Measurements from ENCODE around the gene CSTPP1.

CSTPP1 gene

GRCh38 chr11:46970913-46971625, 34.5 kb downstream of the CSTPP1 start:
- Histone ChIP-seq H3K4me3 (ENCODE audit: insufficient read length, low read depth) (no peak overlapping the region), H3K9me3 (ENCODE audit: insufficient read depth, low read length) (no peaks in the 10 kb centered on the region)

GRCh38 chr11:46972343-46972742, 35.8 kb downstream of the CSTPP1 start:
- H3K4me3 ChIP-seq (ENCODE audit: insufficient read length, low read depth) = no peak overlapping the region
- peaks cover 2% of the 10 kb centered on the region for H3K4me1 ChIP-seq (ENCODE audit: insufficient read depth, insufficient read length)
- H3K9ac ChIP-seq (ENCODE audit: insufficient read length, low read depth) = no peak overlapping the region
- H3K27me3 ChIP-seq (ENCODE audit: insufficient read depth, insufficient read length) = no peaks in the 10 kb centered on the region
- no peak for TF ChIP-seq YY1 (IDR thresholded peaks at IDR 0.05; ENCODE audit: insufficient read depth, insufficient read length)
- no peak for TF ChIP-seq ZNF274 (IDR thresholded peaks at IDR 0.05; ENCODE audit: low read depth, low read length)
- TF ChIP-seq SUZ12 (IDR thresholded peaks at IDR 0.05; ENCODE audit: extremely low read depth, insufficient read depth, insufficient read length) = no peak
- H3K9me3 ChIP-seq (ENCODE audit: insufficient read depth, low read length) = no peaks in the 10 kb centered on the region
- no peak for DNase-seq (ENCODE audit: low read depth, low spot score)
- no peaks in the 10 kb centered on the region for H3K36me3 ChIP-seq (ENCODE audit: insufficient read depth, insufficient read length, low read length)

More at GRCh38 chr11:46970913-46971625, 34.5 kb downstream of the CSTPP1 start:
- TF ChIP-seq SUZ12 (IDR thresholded peaks at IDR 0.05; ENCODE audit: extremely low read depth, insufficient read depth, insufficient read length) (no peak), YY1 (IDR thresholded peaks at IDR 0.05; ENCODE audit: insufficient read depth, insufficient read length) (no peak), ZNF274 (IDR thresholded peaks at IDR 0.05; ENCODE audit: low read depth, low read length) (no peak)
- H3K4me1 ChIP-seq (ENCODE audit: insufficient read depth, insufficient read length) = peaks cover 2% of the 10 kb centered on the region
- no peak overlapping the region for H3K9ac ChIP-seq (ENCODE audit: insufficient read length, low read depth)
- H3K27me3 ChIP-seq (ENCODE audit: insufficient read depth, insufficient read length) = no peaks in the 10 kb centered on the region
- no peaks in the 10 kb centered on the region for H3K36me3 ChIP-seq (ENCODE audit: insufficient read depth, insufficient read length, low read length)
- DNase-seq (ENCODE audit: low read depth, low spot score) = no peak

- Histone ChIP-seq H3K9me3 (ENCODE audit: insufficient read depth, low read length) (no peaks in the 10 kb centered on the region), H3K9ac (ENCODE audit: insufficient read length, low read depth) (no peak overlapping the region), H3K27me3 (ENCODE audit: insufficient read depth, insufficient read length) (no peaks in the 10 kb centered on the region), H3K4me1 (ENCODE audit: insufficient read depth, insufficient read length) (peaks cover 4% of the 10 kb centered on the region), H3K4me3 (ENCODE audit: insufficient read length, low read depth) (no peak overlapping the region), H3K36me3 (ENCODE audit: insufficient read depth, insufficient read length, low read length) (no peaks in the 10 kb centered on the region)
- TF ChIP-seq ZNF274 (IDR thresholded peaks at IDR 0.05; ENCODE audit: low read depth, low read length) (no peak), SUZ12 (IDR thresholded peaks at IDR 0.05; ENCODE audit: extremely low read depth, insufficient read depth, insufficient read length) (no peak), YY1 (IDR thresholded peaks at IDR 0.05; ENCODE audit: insufficient read depth, insufficient read length) (no peak)
- DNase-seq (ENCODE audit: low read depth, low spot score) = no peak
Observed at GRCh38 chr11:46972821-46973220, 36.3 kb downstream of the CSTPP1 start.

GRCh38 chr11:46976182-46976854, 39.8 kb downstream of the CSTPP1 start:
- no peak for DNase-seq (ENCODE audit: low read depth, low spot score)
- peaks cover 9% of the 10 kb centered on the region for H3K4me1 ChIP-seq (ENCODE audit: insufficient read depth, insufficient read length)
- TF ChIP-seq YY1 (IDR thresholded peaks at IDR 0.05; ENCODE audit: insufficient read depth, insufficient read length) (no peak), SUZ12 (IDR thresholded peaks at IDR 0.05; ENCODE audit: extremely low read depth, insufficient read depth, insufficient read length) (no peak), ZNF274 (IDR thresholded peaks at IDR 0.05; ENCODE audit: low read depth, low read length) (no peak)
- no peak overlapping the region for H3K4me3 ChIP-seq (ENCODE audit: insufficient read length, low read depth)
- H3K36me3 ChIP-seq (ENCODE audit: insufficient read depth, insufficient read length, low read length) = no peaks in the 10 kb centered on the region
- H3K27me3 ChIP-seq (ENCODE audit: insufficient read depth, insufficient read length) = no peaks in the 10 kb centered on the region
- no peaks in the 10 kb centered on the region for H3K9me3 ChIP-seq (ENCODE audit: insufficient read depth, low read length)
- no peak overlapping the region for H3K9ac ChIP-seq (ENCODE audit: insufficient read length, low read depth)

GRCh38 chr11:46977038-46977813, 40.7 kb downstream of the CSTPP1 start:
- Histone ChIP-seq H3K9ac (ENCODE audit: insufficient read length, low read depth) (no peak overlapping the region), H3K27me3 (ENCODE audit: insufficient read depth, insufficient read length) (no peaks in the 10 kb centered on the region), H3K4me1 (ENCODE audit: insufficient read depth, insufficient read length) (peaks cover 9% of the 10 kb centered on the region), H3K4me3 (ENCODE audit: insufficient read length, low read depth) (no peak overlapping the region), H3K36me3 (ENCODE audit: insufficient read depth, insufficient read length, low read length) (no peaks in the 10 kb centered on the region), H3K9me3 (ENCODE audit: insufficient read depth, low read length) (no peaks in the 10 kb centered on the region)
- TF ChIP-seq ZNF274 (IDR thresholded peaks at IDR 0.05; ENCODE audit: low read depth, low read length) (no peak), SUZ12 (IDR thresholded peaks at IDR 0.05; ENCODE audit: extremely low read depth, insufficient read depth, insufficient read length) (no peak), YY1 (IDR thresholded peaks at IDR 0.05; ENCODE audit: insufficient read depth, insufficient read length) (no peak)
- peak; percentile 75 for DNase-seq (ENCODE audit: low read depth, low spot score)

GRCh38 chr11:46978005-46978491, 41.5 kb downstream of the CSTPP1 start:
- no peak overlapping the region for H3K9ac ChIP-seq (ENCODE audit: insufficient read length, low read depth)
- no peaks in the 10 kb centered on the region for H3K36me3 ChIP-seq (ENCODE audit: insufficient read depth, insufficient read length, low read length)
- H3K4me1 ChIP-seq (ENCODE audit: insufficient read depth, insufficient read length) = peaks cover 9% of the 10 kb centered on the region
- no peak for DNase-seq (ENCODE audit: low read depth, low spot score)
- TF ChIP-seq ZNF274 (IDR thresholded peaks at IDR 0.05; ENCODE audit: low read depth, low read length) (no peak), YY1 (IDR thresholded peaks at IDR 0.05; ENCODE audit: insufficient read depth, insufficient read length) (no peak), SUZ12 (IDR thresholded peaks at IDR 0.05; ENCODE audit: extremely low read depth, insufficient read depth, insufficient read length) (no peak)
- no peaks in the 10 kb centered on the region for H3K9me3 ChIP-seq (ENCODE audit: insufficient read depth, low read length)
- no peaks in the 10 kb centered on the region for H3K27me3 ChIP-seq (ENCODE audit: insufficient read depth, insufficient read length)
- H3K4me3 ChIP-seq (ENCODE audit: insufficient read length, low read depth) = no peak overlapping the region
